Ovary (tissue), 3 donors: ENCODE results near the gene SLCO1B3.

ENCODE experiments used
- EP300 ChIP-seq: sonication (generic); formaldehyde crosslinking; IDR thresholded peaks from one replicate; pipeline ENCODE4 v1.6.1; 2017; ENCODE audit warnings: antibody characterized with exemption
- POLR2A ChIP-seq: fragments of 450-650 bp; IDR thresholded peaks from one replicate; pipeline ENCODE4 v1.6.1; 2017; ENCODE audit warnings: antibody characterized with exemption, mild to moderate bottlenecking, moderate library complexity
- TF ChIP-seq, protein P1 (sequence below), 3 donors: fragments of 450-650 bp in 2 of 3; fragments of 200-600 bp in 1 of 3; IDR thresholded peaks; one replicate each; pipeline versions ENCODE4 v1.5.1 to v1.8.0; 2016 to 2022; ENCODE audit warnings: antibody characterized with exemption in 3 of 3, mild to moderate bottlenecking in 1 of 3
- donor health status: DM: no; HTN: no; CAD: no.

DNA sequence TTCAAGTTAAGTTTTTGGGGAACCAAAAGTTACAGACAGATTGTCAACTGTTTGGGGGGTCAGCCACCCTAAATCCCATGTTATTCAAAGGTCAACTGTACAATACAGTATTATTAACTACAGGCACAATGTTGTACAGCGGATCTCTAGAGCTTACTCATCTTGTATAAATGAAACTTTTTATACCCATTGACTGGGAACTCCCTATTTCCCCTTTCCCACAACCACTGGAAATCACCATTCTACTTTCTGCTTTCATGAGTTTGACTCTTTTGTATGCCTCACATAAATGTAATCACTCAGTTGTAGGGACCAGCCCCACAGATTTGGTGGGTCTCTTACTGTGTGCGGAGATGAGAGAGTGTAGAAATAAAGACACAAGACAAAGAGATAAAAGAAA, 57.8 kb downstream of the SLCO1B3 start:
- TF ChIP-seq, protein P1, sequence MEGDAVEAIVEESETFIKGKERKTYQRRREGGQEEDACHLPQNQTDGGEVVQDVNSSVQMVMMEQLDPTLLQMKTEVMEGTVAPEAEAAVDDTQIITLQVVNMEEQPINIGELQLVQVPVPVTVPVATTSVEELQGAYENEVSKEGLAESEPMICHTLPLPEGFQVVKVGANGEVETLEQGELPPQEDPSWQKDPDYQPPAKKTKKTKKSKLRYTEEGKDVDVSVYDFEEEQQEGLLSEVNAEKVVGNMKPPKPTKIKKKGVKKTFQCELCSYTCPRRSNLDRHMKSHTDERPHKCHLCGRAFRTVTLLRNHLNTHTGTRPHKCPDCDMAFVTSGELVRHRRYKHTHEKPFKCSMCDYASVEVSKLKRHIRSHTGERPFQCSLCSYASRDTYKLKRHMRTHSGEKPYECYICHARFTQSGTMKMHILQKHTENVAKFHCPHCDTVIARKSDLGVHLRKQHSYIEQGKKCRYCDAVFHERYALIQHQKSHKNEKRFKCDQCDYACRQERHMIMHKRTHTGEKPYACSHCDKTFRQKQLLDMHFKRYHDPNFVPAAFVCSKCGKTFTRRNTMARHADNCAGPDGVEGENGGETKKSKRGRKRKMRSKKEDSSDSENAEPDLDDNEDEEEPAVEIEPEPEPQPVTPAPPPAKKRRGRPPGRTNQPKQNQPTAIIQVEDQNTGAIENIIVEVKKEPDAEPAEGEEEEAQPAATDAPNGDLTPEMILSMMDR (IDR thresholded peaks at IDR 0.05): no peak
- TF ChIP-seq EP300: no peak
- TF ChIP-seq POLR2A: no peak
